Thoracic aorta (tissue), 2 donors: ENCODE results near the gene TRIM2. TPM values are rescaled to one million over a fixed set of nuclear protein-coding genes. Genes with fewer than 3 reads are reported as not detected.

ENCODE experiments used
- ATAC-seq: fragments of 150-250 bp; one replicate; pipeline ENCODE4 v1.8.0; 2017; ENCODE audit warnings: low read depth; ENCODE audit not compliant: insufficient number of reproducible peaks, low FRiP score
- DNase-seq: peaks from one replicate; pipeline ENCODE4 v3.0.0-alpha.2; 2020; ENCODE audit warnings: low spot score
- H3K27ac ChIP-seq, 2 donors: fragments of 200-600 bp; sonication (generic); 1 replicate in 1 of 2; 2 replicates in 1 of 2; pipeline ENCODE4 v1.5.1; 2016; ENCODE audit warnings: mild to moderate bottlenecking in 2 of 2, moderate library complexity in 2 of 2
- H3K27me3 ChIP-seq: fragments of 200-600 bp; sonication (generic); replicated peaks from 2 replicates; pipeline ENCODE4 v1.6.0; 2016; ENCODE audit warnings: mild to moderate bottlenecking; ENCODE audit not compliant: insufficient read depth
- H3K36me3 ChIP-seq: fragments of 200-600 bp; sonication (generic); one replicate; pipeline ENCODE4 v1.5.1; 2016
- H3K4me1 ChIP-seq, 2 donors: fragments of 200-600 bp; sonication (generic); 1 replicate in 1 of 2; 2 replicates in 1 of 2; pipeline versions ENCODE4 v1.5.1 to v1.6.0; 2016; ENCODE audit warnings: low read depth in 2 of 2, mild to moderate bottlenecking in 1 of 2; ENCODE audit not compliant: control insufficient read depth in 1 of 2
- H3K4me3 ChIP-seq: fragments of 200-600 bp; sonication (generic); 2 replicates; pipeline ENCODE4 v1.5.1; 2016; ENCODE audit warnings: mild to moderate bottlenecking
- H3K9me3 ChIP-seq: fragments of 200-600 bp; sonication (generic); 2 replicates; pipeline ENCODE4 v1.5.1; 2016
- CTCF ChIP-seq: fragments of 200-600 bp; sonication (generic); IDR thresholded peaks from one replicate; pipeline ENCODE4 v1.5.1; 2019; ENCODE audit warnings: antibody characterized with exemption
- total RNA-seq, 2 donors: library from RNA; depleted of rRNA; stranded (reverse); fragments of >200 nt; gene quantifications; one replicate each; pipeline versions ENCODE4 v1.1.0 to v1.2.3, GENCODE V29; 2016

TRIM2 gene
- total RNA-seq, 2 donors from 2014 or later = 31.7 to 41.3 TPM

- TF ChIP-seq CTCF = no peak
- DNase-seq (no peak), ATAC-seq (no peak)
- Histone ChIP-seq H3K27me3 (no peaks in the 10 kb centered on the region), H3K27ac (no peak overlapping the region), H3K36me3 (no peaks in the 10 kb centered on the region), H3K4me3 (no peak overlapping the region), H3K4me1 (no peaks in the 10 kb centered on the region), H3K9me3 (no peaks in the 10 kb centered on the region)
Observed at GRCh38 chr4:153179100-153179499, 25.1 kb upstream of the TRIM2 start.

- TF ChIP-seq CTCF = no peak
- Histone ChIP-seq H3K4me3 (no peak overlapping the region), H3K4me1 (no peaks in the 10 kb centered on the region), H3K27ac (no peak overlapping the region), H3K9me3 (no peaks in the 10 kb centered on the region), H3K36me3 (no peaks in the 10 kb centered on the region), H3K27me3 (no peaks in the 10 kb centered on the region)
- ATAC-seq = no peak
- DNase-seq = no peak
Observed at GRCh38 chr4:153181293-153181692, 22.9 kb upstream of the TRIM2 start.

GRCh38 chr4:153181700-153182099, 22.5 kb upstream of the TRIM2 start:
- TF ChIP-seq CTCF = no peak
- Histone ChIP-seq H3K36me3 (no peaks in the 10 kb centered on the region), H3K4me1 (no peaks in the 10 kb centered on the region), H3K27ac (no peak overlapping the region), H3K27me3 (no peaks in the 10 kb centered on the region), H3K4me3 (no peak overlapping the region), H3K9me3 (no peaks in the 10 kb centered on the region)
- DNase-seq (no peak), ATAC-seq (no peak)

- Histone ChIP-seq H3K4me1 (no peaks in the 10 kb centered on the region), H3K9me3 (no peaks in the 10 kb centered on the region), H3K27ac (no peak overlapping the region), H3K4me3 (no peak overlapping the region), H3K36me3 (no peaks in the 10 kb centered on the region), H3K27me3 (no peaks in the 10 kb centered on the region)
- no peak for TF ChIP-seq CTCF
- no peak for ATAC-seq
- DNase-seq = no peak
Observed at GRCh38 chr4:153183146-153183545, 21.1 kb upstream of the TRIM2 start.

GRCh38 chr4:153185331-153185852, 18.9 kb upstream of the TRIM2 start:
- Histone ChIP-seq H3K4me1 (no peaks in the 10 kb centered on the region), H3K36me3 (no peaks in the 10 kb centered on the region), H3K9me3 (no peaks in the 10 kb centered on the region), H3K4me3 (no peak overlapping the region), H3K27me3 (no peaks in the 10 kb centered on the region), H3K27ac (no peak overlapping the region)
- ATAC-seq (no peak), DNase-seq (no peak)
- TF ChIP-seq CTCF = no peak
